ENCODE results near the gene BNIPL. TPM values are rescaled to one million over a fixed set of nuclear protein-coding genes. Genes with fewer than 3 reads are reported as not detected.

Gene BNIPL
- total RNA-seq (1 to 10 TPM; 3.8 to 5.3 TPM), polyA plus RNA-seq (under 1 TPM in 2 of 3 donors, not detected in 1; 0.15 to 0.30 TPM), total RNA-seq (0.71 to 3.2 (median 1.6) reads per million in 6 experiments)

GRCh38 chr1:151036356-151036755 lies at the start of gene BNIPL:
TSS of gene BNIPL (plus strand) at chr1:151036586. CDS start at chr1:151036726, 140 bp downstream.
- Mint-ChIP-seq H3K27ac (peak within 1 kb of the TSS; percentile 45 to 94 (median 78)), H3K27me3 (no peaks in the 10 kb centered on the region), H3K36me3 (peaks cover 0 to 31% (median 7%) of the 10 kb centered on the region in 3 donors), H3K9me3 (no peaks in the 10 kb centered on the region), H3K4me3 (no peak within 1 kb of the TSS), H3K4me1 (peaks cover 3 to 34% (median 14%) of the 10 kb centered on the region in 4 donors)
- no peak for ATAC-seq
- no peak for DNase-seq
- POLR2A ChIA-PET, result interaction anchor here (0.5 to 0.8 kb wide), 2 partner anchors 13 to 145 kb away, joined by 3 read pairs; no protein-coding TSS in a partner anchor

GRCh38 chr1:150987924-150988323 lies 48.5 kb upstream of the BNIPL start:
- Mint-ChIP-seq H3K36me3 (no peaks in the 10 kb centered on the region), H3K27me3 (no peaks in the 10 kb centered on the region), H3K4me3 (no peak overlapping the region), H3K27ac (peak overlapping the region in 4 of 10 donors; percentile 2 to 79 (median 48)), H3K9me3 (no peaks in the 10 kb centered on the region), H3K4me1 (peaks cover 0 to 11% (median 5%) of the 10 kb centered on the region in 4 donors)
- ATAC-seq (no peak), DNase-seq (no peak)
- POLR2A ChIA-PET, result interaction anchor here (1.5 kb wide), 1 partner anchor 16 kb away, joined by 7 read pairs; no protein-coding TSS in a partner anchor

GRCh38 chr1:150992626-150993025 lies 43.8 kb upstream of the BNIPL start:
- POLR2A ChIA-PET, result no interaction called here
- Mint-ChIP-seq H3K4me3 (no peak overlapping the region), H3K36me3 (peaks cover 0 to 20% (median 0%) of the 10 kb centered on the region in 3 donors), H3K9me3 (no peaks in the 10 kb centered on the region), H3K4me1 (peaks cover 2 to 11% (median 9%) of the 10 kb centered on the region in 4 donors), H3K27me3 (no peaks in the 10 kb centered on the region), H3K27ac (peak overlapping the region in 2 of 10 donors; percentile 46 to 52)
- ATAC-seq, result no peak
- no peak for DNase-seq

- no peak overlapping the region for H3K4me3 Mint-ChIP-seq
- peaks cover 0 to 11% (median 4%) of the 10 kb centered on the region in 4 donors for H3K4me1 Mint-ChIP-seq
- DNase-seq (no peak), ATAC-seq (no peak)
- POLR2A ChIA-PET, result interaction anchor here (0.6 to 1.5 kb wide), 2 partner anchors 20 to 36 kb away, joined by 3 to 5 read pairs; partner anchors contain the start of gene CERS2
- H3K36me3 Mint-ChIP-seq, result peaks cover 0 to 36% (median 0%) of the 10 kb centered on the region in 3 donors
- no peaks in the 10 kb centered on the region for H3K9me3 Mint-ChIP-seq
- H3K27ac Mint-ChIP-seq, result peak overlapping the region in 5 of 10 donors; percentile 45 to 87 (median 69)
- H3K27me3 Mint-ChIP-seq, result no peaks in the 10 kb centered on the region
These were observed 42.1 kb upstream of the BNIPL start for GRCh38 chr1:150994248-150994647.

- no peak for ATAC-seq
- H3K4me3 Mint-ChIP-seq, result no peak overlapping the region
- no peak for DNase-seq
- peaks cover 0 to 47% (median 0%) of the 10 kb centered on the region in 3 donors for H3K36me3 Mint-ChIP-seq
- peaks cover 1 to 15% (median 8%) of the 10 kb centered on the region in 4 donors for H3K4me1 Mint-ChIP-seq
- H3K9me3 Mint-ChIP-seq, result no peaks in the 10 kb centered on the region
- POLR2A ChIA-PET, result interaction anchor here (0.7 to 1.6 kb wide), 5 partner anchors 9 to 259 kb away, joined by 3 to 9 read pairs (median 4); partner anchors contain the start of genes MINDY1 and PSMD4
- peak overlapping the region in 5 of 10 donors; percentile 11 to 86 (median 29) for H3K27ac Mint-ChIP-seq
- no peaks in the 10 kb centered on the region for H3K27me3 Mint-ChIP-seq
These were observed 40.9 kb upstream of the BNIPL start for GRCh38 chr1:150995460-150995859.

- POLR2A ChIA-PET, result interaction anchor here (0.7 to 1.6 kb wide), 8 partner anchors 9 to 259 kb away, joined by 3 to 9 read pairs (median 4); partner anchors contain the start of genes MINDY1 and PSMD4
- Mint-ChIP-seq H3K36me3 (peaks cover 0 to 51% (median under 1%) of the 10 kb centered on the region in 3 donors), H3K4me1 (peaks cover 1 to 19% (median 13%) of the 10 kb centered on the region in 4 donors), H3K27me3 (no peaks in the 10 kb centered on the region), H3K9me3 (no peaks in the 10 kb centered on the region), H3K27ac (peak overlapping the region in 8 of 10 donors; percentile 13 to 86 (median 66)), H3K4me3 (peak overlapping the region in 1 of 10 donors; percentile 48)
- ATAC-seq, result peak in 1 of 2 donors; percentile 47
- DNase-seq, result peak in 2 of 10 donors; percentile 41 to 58
These were observed 40.5 kb upstream of the BNIPL start for GRCh38 chr1:150995896-150996295.

- H3K27ac Mint-ChIP-seq, result no peak overlapping the region
- no peaks in the 10 kb centered on the region for H3K9me3 Mint-ChIP-seq
- no peak for DNase-seq
- peak overlapping the region in 1 of 10 donors; percentile 12 for H3K4me3 Mint-ChIP-seq
- no peaks in the 10 kb centered on the region for H3K27me3 Mint-ChIP-seq
- POLR2A ChIA-PET, result interaction anchor here (1.0 to 1.6 kb wide), 3 partner anchors 9 to 159 kb away, joined by 3 to 5 read pairs (median 4); partner anchors contain the start of genes CERS2, MINDY1 and TNFAIP8L2
- H3K36me3 Mint-ChIP-seq, result peaks cover 0 to 64% (median 11%) of the 10 kb centered on the region in 3 donors
- peaks cover 9 to 33% (median 24%) of the 10 kb centered on the region in 4 donors for H3K4me1 Mint-ChIP-seq
- ATAC-seq, result no peak
These were observed 39.1 kb upstream of the BNIPL start for GRCh38 chr1:150997126-150997872.

- Mint-ChIP-seq H3K27ac (no peak overlapping the region), H3K9me3 (no peaks in the 10 kb centered on the region), H3K4me1 (peaks cover 15 to 40% (median 31%) of the 10 kb centered on the region in 4 donors), H3K4me3 (no peak overlapping the region), H3K36me3 (peaks cover 0 to 68% (median 11%) of the 10 kb centered on the region in 3 donors), H3K27me3 (no peaks in the 10 kb centered on the region)
- ATAC-seq, result no peak
- DNase-seq, result no peak
- POLR2A ChIA-PET, result interaction anchor here (1.0 to 1.6 kb wide), 3 partner anchors 9 to 159 kb away, joined by 3 to 5 read pairs (median 4); partner anchors contain the start of genes CERS2, MINDY1 and TNFAIP8L2
These were observed 38.4 kb upstream of the BNIPL start for GRCh38 chr1:150997949-150998348.

- Mint-ChIP-seq H3K27ac (peak overlapping the region in 6 of 10 donors; percentile 40 to 87 (median 60)), H3K4me1 (peaks cover 18 to 50% (median 39%) of the 10 kb centered on the region in 4 donors), H3K27me3 (no peaks in the 10 kb centered on the region), H3K9me3 (no peaks in the 10 kb centered on the region), H3K4me3 (no peak overlapping the region), H3K36me3 (peaks cover 0 to 68% (median 11%) of the 10 kb centered on the region in 3 donors)
- POLR2A ChIA-PET, result interaction anchor here (0.6 to 1.0 kb wide), 4 partner anchors 25 to 444 kb away, joined by 3 to 4 read pairs (median 3); no protein-coding TSS in a partner anchor
- DNase-seq, result no peak
- no peak for ATAC-seq
These were observed 37.2 kb upstream of the BNIPL start for GRCh38 chr1:150999051-150999674.

- H3K27ac Mint-ChIP-seq, result peak overlapping the region in 3 of 10 donors; percentile 37 to 82 (median 81)
- no peaks in the 10 kb centered on the region for H3K9me3 Mint-ChIP-seq
- no peak overlapping the region for H3K4me3 Mint-ChIP-seq
- no peaks in the 10 kb centered on the region for H3K27me3 Mint-ChIP-seq
- peaks cover 18 to 56% (median 42%) of the 10 kb centered on the region in 4 donors for H3K4me1 Mint-ChIP-seq
- H3K36me3 Mint-ChIP-seq, result peaks cover 0 to 68% (median 11%) of the 10 kb centered on the region in 3 donors
- ATAC-seq (no peak), DNase-seq (no peak)
- POLR2A ChIA-PET, result interaction anchor here (0.6 to 1.0 kb wide), 4 partner anchors 26 to 413 kb away, joined by 3 to 4 read pairs (median 3); no protein-coding TSS in a partner anchor
These were observed 36.5 kb upstream of the BNIPL start for GRCh38 chr1:150999926-151000325.

GRCh38 chr1:151000408-151000807 lies 36.0 kb upstream of the BNIPL start:
- POLR2A ChIA-PET, result interaction anchor here (0.6 to 1.5 kb wide), 4 partner anchors 26 to 382 kb away, joined by 3 to 5 read pairs (median 4); partner anchors contain the start of gene CERS2

GRCh38 chr1:151001602-151002001 lies 34.8 kb upstream of the BNIPL start:
- DNase-seq (no peak), ATAC-seq (no peak)
- no peaks in the 10 kb centered on the region for H3K27me3 Mint-ChIP-seq
- H3K27ac Mint-ChIP-seq, result peak overlapping the region; percentile 27 to 98 (median 87)
- H3K9me3 Mint-ChIP-seq, result no peaks in the 10 kb centered on the region
- peaks cover 0 to 58% (median 11%) of the 10 kb centered on the region in 3 donors for H3K36me3 Mint-ChIP-seq
- H3K4me1 Mint-ChIP-seq, result peaks cover 26 to 65% (median 54%) of the 10 kb centered on the region in 4 donors
- H3K4me3 Mint-ChIP-seq, result peak overlapping the region in 8 of 10 donors; percentile 13 to 98 (median 84)
- POLR2A ChIA-PET, result interaction anchor here (1.5 kb wide), 1 partner anchor 27 kb away, joined by 5 read pairs; the partner anchor contains the start of gene CERS2

More at GRCh38 chr1:151000408-151000807, 36.0 kb upstream of the BNIPL start:
- H3K9me3 Mint-ChIP-seq, result no peaks in the 10 kb centered on the region
- peaks cover 19 to 59% (median 45%) of the 10 kb centered on the region in 4 donors for H3K4me1 Mint-ChIP-seq
- H3K27ac Mint-ChIP-seq, result peak overlapping the region in 5 of 10 donors; percentile 36 to 82 (median 78)
- DNase-seq (no peak), ATAC-seq (no peak)
- no peak overlapping the region for H3K4me3 Mint-ChIP-seq
- H3K27me3 Mint-ChIP-seq, result no peaks in the 10 kb centered on the region
- peaks cover 0 to 68% (median 11%) of the 10 kb centered on the region in 3 donors for H3K36me3 Mint-ChIP-seq

Measured in naive thymus-derived CD8-positive, alpha-beta T cell (primary cell).